Measurements from ENCODE around the gene ATXN10. TPM values are rescaled to one million over a fixed set of nuclear protein-coding genes. Genes with fewer than 3 reads are reported as not detected.

Gene ATXN10
- total RNA-seq, 1 donor from 2014 or later: 232 TPM

DNA sequence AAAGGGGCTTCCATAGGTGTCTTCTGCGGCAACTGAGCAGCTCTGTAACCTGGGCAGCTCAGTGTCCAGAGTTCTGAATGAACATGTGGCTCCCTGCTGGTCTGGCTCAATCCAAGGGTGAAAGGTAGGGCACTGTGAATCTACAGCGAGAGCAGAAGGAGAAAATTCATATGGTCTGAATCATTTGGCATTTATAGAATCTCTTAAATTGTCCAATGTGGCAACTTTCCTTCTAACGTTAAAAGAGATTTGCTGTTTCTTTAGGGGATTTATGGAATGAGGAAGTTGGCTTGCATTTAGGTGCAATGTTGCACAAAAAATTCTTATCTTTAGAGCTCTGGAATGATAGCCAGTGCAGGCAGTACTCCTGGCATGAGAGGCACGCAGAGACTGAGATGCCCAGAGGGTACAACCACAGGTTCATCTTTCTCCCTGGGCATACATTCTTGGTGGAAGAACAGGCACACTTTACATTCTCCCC, 17.0 kb downstream of the ATXN10 start:
- H3K36me3 Mint-ChIP-seq (ENCODE audit: low read depth): peaks cover 5% of the 10 kb centered on the region
- TF ChIP-seq, protein P1, sequence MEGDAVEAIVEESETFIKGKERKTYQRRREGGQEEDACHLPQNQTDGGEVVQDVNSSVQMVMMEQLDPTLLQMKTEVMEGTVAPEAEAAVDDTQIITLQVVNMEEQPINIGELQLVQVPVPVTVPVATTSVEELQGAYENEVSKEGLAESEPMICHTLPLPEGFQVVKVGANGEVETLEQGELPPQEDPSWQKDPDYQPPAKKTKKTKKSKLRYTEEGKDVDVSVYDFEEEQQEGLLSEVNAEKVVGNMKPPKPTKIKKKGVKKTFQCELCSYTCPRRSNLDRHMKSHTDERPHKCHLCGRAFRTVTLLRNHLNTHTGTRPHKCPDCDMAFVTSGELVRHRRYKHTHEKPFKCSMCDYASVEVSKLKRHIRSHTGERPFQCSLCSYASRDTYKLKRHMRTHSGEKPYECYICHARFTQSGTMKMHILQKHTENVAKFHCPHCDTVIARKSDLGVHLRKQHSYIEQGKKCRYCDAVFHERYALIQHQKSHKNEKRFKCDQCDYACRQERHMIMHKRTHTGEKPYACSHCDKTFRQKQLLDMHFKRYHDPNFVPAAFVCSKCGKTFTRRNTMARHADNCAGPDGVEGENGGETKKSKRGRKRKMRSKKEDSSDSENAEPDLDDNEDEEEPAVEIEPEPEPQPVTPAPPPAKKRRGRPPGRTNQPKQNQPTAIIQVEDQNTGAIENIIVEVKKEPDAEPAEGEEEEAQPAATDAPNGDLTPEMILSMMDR (conservative IDR thresholded peaks at IDR 0.05): no peak
- H3K9me3 Mint-ChIP-seq: no peaks in the 10 kb centered on the region
- no peak overlapping the region for H3K27ac Mint-ChIP-seq (ENCODE audit: unreplicated experiment)
- H3K27me3 Mint-ChIP-seq (ENCODE audit: low read depth): no peaks in the 10 kb centered on the region
- no peak overlapping the region for H3K4me3 Mint-ChIP-seq
- H3K4me1 Mint-ChIP-seq: peaks cover 11% of the 10 kb centered on the region
- DNase-seq (ENCODE audit: low read depth, low spot score): no peak

DNA sequence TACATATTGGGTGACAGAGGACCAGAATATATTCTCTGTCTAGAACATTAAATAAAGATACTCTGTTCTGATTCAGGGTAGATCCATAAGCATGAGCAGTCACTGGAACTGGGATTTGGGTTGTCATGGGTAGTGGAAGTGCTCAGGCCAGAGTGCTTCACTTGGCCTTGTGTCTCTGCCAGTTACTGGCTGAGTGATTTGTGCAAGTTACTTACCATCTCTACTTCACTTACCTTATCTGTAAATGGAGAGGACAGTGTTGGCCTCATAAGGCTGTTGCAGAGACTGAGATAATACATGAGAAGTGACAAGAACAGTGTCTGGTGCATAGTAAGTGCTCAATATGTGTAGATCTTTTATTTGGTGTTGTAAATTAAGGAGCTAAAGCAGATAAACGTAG, 17.6 kb downstream of the ATXN10 start:
- Mint-ChIP-seq H3K27ac (ENCODE audit: unreplicated experiment) (peak overlapping the region; percentile 20), H3K9me3 (no peaks in the 10 kb centered on the region), H3K36me3 (ENCODE audit: low read depth) (peaks cover 10% of the 10 kb centered on the region), H3K4me1 (peaks cover 11% of the 10 kb centered on the region), H3K27me3 (ENCODE audit: low read depth) (no peaks in the 10 kb centered on the region), H3K4me3 (no peak overlapping the region)
- no peak for DNase-seq (ENCODE audit: low read depth, low spot score)
- TF ChIP-seq, protein P1 (conservative IDR thresholded peaks at IDR 0.05): no peak

DNA sequence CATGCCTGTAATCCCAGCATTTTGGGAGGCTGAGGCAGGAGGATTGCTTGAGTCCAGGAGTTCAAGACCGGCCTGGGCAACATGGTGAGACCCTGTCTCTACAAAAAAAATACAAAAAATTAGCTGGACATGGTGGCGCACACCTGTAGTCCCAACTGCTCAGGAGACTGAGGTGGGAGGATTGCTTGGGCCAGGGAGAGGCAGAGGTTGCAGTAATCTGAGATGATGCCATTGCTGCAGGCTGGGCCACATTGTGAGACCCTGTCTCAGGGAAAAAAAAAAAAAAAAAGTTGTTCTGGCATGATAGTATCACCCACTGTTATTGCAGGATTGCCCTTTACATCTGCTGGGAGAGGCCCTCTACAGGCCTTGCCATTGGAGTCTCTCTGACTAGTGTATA, 18.4 kb downstream of the ATXN10 start:
- H3K36me3 Mint-ChIP-seq (ENCODE audit: low read depth): peaks cover 10% of the 10 kb centered on the region
- TF ChIP-seq, protein P1 (conservative IDR thresholded peaks at IDR 0.05): no peak
- no peak overlapping the region for H3K27ac Mint-ChIP-seq (ENCODE audit: unreplicated experiment)
- no peaks in the 10 kb centered on the region for H3K9me3 Mint-ChIP-seq
- no peaks in the 10 kb centered on the region for H3K27me3 Mint-ChIP-seq (ENCODE audit: low read depth)
- peaks cover 11% of the 10 kb centered on the region for H3K4me1 Mint-ChIP-seq
- DNase-seq (ENCODE audit: low read depth, low spot score): no peak
- H3K4me3 Mint-ChIP-seq: no peak overlapping the region

DNA sequence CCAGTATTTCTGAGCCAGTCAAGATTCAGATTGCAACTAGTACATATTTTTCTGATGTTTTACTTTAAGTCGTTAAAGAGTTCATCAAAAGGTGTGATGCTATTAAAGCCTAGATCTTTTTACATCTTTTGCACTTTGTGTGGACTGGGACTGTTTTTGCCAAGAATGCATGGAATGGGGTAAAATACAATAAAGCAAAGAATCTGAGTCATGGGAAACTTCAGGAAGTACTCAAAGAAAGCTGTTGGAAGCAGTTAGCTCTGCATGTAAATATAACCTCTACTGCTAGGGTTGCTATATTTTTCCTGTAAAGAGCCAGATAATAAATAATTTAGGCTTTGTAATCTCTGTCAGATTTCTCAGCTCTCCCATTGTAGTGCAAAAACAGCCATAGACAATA, 20.9 kb downstream of the ATXN10 start:
- TF ChIP-seq, protein P1 (conservative IDR thresholded peaks at IDR 0.05): no peak
- peaks cover 6% of the 10 kb centered on the region for H3K4me1 Mint-ChIP-seq
- H3K9me3 Mint-ChIP-seq: no peaks in the 10 kb centered on the region
- peaks cover 16% of the 10 kb centered on the region for H3K36me3 Mint-ChIP-seq (ENCODE audit: low read depth)
- no peak overlapping the region for H3K27ac Mint-ChIP-seq (ENCODE audit: unreplicated experiment)
- DNase-seq (ENCODE audit: low read depth, low spot score): no peak
- no peak overlapping the region for H3K4me3 Mint-ChIP-seq
- H3K27me3 Mint-ChIP-seq (ENCODE audit: low read depth): no peaks in the 10 kb centered on the region

DNA sequence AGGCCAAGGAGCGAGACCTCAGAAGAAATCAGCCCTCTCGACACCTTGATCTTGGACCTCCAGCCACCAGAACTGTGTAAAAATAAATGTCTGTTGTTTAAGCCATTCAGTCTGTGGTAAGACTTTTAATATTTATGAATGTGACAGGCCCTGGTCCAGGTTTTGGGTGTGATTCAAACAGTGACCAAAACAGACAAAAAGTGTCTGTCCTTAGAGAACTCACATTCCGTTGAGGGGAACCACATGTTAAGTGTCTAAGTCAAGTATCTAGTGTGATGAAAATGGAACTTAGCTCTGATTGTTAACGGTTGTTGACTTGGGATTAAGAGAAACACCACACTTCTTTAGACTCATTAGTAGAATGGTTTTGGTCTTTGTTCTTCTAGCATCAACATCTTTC, 22.2 kb downstream of the ATXN10 start:
- peaks cover 24% of the 10 kb centered on the region for H3K36me3 Mint-ChIP-seq (ENCODE audit: low read depth)
- TF ChIP-seq, protein P1 (conservative IDR thresholded peaks at IDR 0.05): no peak
- peaks cover 4% of the 10 kb centered on the region for H3K4me1 Mint-ChIP-seq
- H3K9me3 Mint-ChIP-seq: no peaks in the 10 kb centered on the region
- H3K4me3 Mint-ChIP-seq: no peak overlapping the region
- DNase-seq (ENCODE audit: low read depth, low spot score): no peak
- no peak overlapping the region for H3K27ac Mint-ChIP-seq (ENCODE audit: unreplicated experiment)
- no peaks in the 10 kb centered on the region for H3K27me3 Mint-ChIP-seq (ENCODE audit: low read depth)

DNA sequence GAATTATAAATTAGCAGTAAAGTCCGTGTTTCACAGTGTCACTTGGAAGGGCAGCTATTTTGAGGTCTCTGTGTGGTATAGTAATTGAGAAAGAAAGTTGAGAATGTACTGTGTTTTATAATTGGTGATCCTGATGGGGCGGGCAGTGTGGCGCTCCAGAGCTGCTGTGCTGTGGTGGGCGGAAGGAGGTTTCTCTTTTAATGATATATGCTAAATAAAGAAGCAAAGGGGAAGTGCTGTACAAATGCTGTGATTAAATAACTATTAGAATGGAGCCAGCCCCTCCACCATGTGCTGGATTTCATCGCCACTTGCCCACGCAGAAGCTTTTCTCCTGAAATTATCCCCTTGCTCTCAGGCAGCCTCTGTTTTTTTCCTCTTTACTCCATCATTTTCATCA, 24.6 kb downstream of the ATXN10 start:
- Mint-ChIP-seq H3K27me3 (ENCODE audit: low read depth) (no peaks in the 10 kb centered on the region), H3K27ac (ENCODE audit: unreplicated experiment) (no peak overlapping the region), H3K36me3 (ENCODE audit: low read depth) (peaks cover 31% of the 10 kb centered on the region), H3K4me1 (peaks cover 4% of the 10 kb centered on the region), H3K4me3 (no peak overlapping the region), H3K9me3 (no peaks in the 10 kb centered on the region)
- DNase-seq (ENCODE audit: low read depth, low spot score): no peak
- TF ChIP-seq, protein P1 (conservative IDR thresholded peaks at IDR 0.05): no peak
